ENCODE results near the gene KCNQ2. TPM values are rescaled to one million over a fixed set of nuclear protein-coding genes. Genes with fewer than 3 reads are reported as not detected.
A peak's percentile ranks its signal among the peaks of the same experiment; 100 is the strongest.

Gene KCNQ2
- total and polyA plus RNA-seq, 2 experiments from 2014 or later: 68.5 to 92.4 TPM

DNA sequence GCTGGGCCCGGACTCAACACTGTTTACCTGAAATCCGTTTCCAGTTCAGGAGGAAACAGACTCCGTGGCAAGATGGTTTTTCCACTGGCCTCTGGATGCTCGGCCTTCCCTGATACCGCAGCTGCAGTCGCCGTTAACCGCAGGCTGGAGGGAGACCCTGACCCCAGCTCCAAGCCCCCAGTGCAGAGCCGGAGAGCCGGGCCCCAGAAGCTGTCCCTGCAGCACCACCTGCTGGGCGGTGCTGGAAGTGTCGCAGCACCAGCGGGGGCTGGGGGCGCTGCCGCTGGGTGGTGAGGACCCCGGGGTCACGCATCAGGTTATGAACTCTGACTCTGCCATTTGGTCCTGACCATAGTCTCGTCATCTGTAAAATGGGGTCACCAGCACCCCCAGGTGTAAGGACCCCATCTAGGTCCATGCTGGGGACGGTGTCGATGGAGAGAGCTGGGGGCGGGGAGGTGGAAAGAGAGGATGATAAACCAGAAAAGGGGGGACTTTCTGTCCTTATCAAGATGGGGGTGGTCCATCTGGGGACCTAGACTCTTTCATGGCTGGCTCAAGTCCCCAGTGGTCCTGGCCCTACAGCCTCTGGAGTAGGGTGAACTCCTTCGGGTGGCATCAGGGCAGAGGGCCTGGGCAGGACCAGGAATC is 90.5 kb downstream of the KCNQ2 start:
- peak; percentile 69 for DNase-seq (ENCODE audit: low spot score)
- no peak for TF ChIP-seq EZH2phosphoT487 (IDR thresholded peaks at IDR 0.05; ENCODE audit: unreplicated experiment)
- TF ChIP-seq JUNB (IDR thresholded peaks at IDR 0.05; ENCODE audit: unreplicated experiment): no peak
- no peak for TF ChIP-seq CREB1 (CRISPR knock-in tag; IDR thresholded peaks at IDR 0.05; ENCODE audit: low read depth)
- TF ChIP-seq, protein P1, sequence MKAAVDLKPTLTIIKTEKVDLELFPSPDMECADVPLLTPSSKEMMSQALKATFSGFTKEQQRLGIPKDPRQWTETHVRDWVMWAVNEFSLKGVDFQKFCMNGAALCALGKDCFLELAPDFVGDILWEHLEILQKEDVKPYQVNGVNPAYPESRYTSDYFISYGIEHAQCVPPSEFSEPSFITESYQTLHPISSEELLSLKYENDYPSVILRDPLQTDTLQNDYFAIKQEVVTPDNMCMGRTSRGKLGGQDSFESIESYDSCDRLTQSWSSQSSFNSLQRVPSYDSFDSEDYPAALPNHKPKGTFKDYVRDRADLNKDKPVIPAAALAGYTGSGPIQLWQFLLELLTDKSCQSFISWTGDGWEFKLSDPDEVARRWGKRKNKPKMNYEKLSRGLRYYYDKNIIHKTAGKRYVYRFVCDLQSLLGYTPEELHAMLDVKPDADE (IDR thresholded peaks at IDR 0.05): no peak
- TF ChIP-seq EZH2 (IDR thresholded peaks at IDR 0.05; ENCODE audit: low read depth, unreplicated experiment): no peak
- no peak for TF ChIP-seq ZNF114 (CRISPR knock-in tag; IDR thresholded peaks at IDR 0.05)
- TF ChIP-seq, protein P2, sequence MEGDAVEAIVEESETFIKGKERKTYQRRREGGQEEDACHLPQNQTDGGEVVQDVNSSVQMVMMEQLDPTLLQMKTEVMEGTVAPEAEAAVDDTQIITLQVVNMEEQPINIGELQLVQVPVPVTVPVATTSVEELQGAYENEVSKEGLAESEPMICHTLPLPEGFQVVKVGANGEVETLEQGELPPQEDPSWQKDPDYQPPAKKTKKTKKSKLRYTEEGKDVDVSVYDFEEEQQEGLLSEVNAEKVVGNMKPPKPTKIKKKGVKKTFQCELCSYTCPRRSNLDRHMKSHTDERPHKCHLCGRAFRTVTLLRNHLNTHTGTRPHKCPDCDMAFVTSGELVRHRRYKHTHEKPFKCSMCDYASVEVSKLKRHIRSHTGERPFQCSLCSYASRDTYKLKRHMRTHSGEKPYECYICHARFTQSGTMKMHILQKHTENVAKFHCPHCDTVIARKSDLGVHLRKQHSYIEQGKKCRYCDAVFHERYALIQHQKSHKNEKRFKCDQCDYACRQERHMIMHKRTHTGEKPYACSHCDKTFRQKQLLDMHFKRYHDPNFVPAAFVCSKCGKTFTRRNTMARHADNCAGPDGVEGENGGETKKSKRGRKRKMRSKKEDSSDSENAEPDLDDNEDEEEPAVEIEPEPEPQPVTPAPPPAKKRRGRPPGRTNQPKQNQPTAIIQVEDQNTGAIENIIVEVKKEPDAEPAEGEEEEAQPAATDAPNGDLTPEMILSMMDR (conservative IDR thresholded peaks at IDR 0.05; ENCODE audit: low read depth in 2 of 2): peak; percentile 87 to 98
- Histone ChIP-seq H3K4me3 (no peak overlapping the region), H3K79me2 (replicated peaks; ENCODE audit: insufficient read depth) (no peaks in the 10 kb centered on the region), H3K27ac (ENCODE audit: low read depth) (no peak overlapping the region), H3F3A (replicated peaks; ENCODE audit: low read depth) (peaks cover 2% of the 10 kb centered on the region), H3K9me2 (ENCODE audit: insufficient read depth) (no peaks in the 10 kb centered on the region), H3K4me1 (ENCODE audit: insufficient read depth) (peaks cover 17% of the 10 kb centered on the region), H3K36me3 (ENCODE audit: insufficient read depth) (no peaks in the 10 kb centered on the region), H4K20me1 (replicated peaks; ENCODE audit: insufficient read depth) (no peaks in the 10 kb centered on the region), H2AFZ (no peak overlapping the region), H3K4me2 (no peak overlapping the region), H3K27me3 (ENCODE audit: insufficient read depth) (no peaks in the 10 kb centered on the region)
- peaks cover 24% of the 10 kb centered on the region for H3K9me3 Mint-ChIP-seq
- peaks cover 18% of the 10 kb centered on the region for H3K27me3 Mint-ChIP-seq (ENCODE audit: insufficient read depth, low read depth, poor library complexity)
- peak; percentile 59 for ATAC-seq
- H3K27ac Mint-ChIP-seq: no peak overlapping the region
- H3K36me3 Mint-ChIP-seq (ENCODE audit: low read depth): peaks cover 18% of the 10 kb centered on the region
- H3K4me1 Mint-ChIP-seq: peaks cover 24% of the 10 kb centered on the region
- no peak overlapping the region for H3K4me3 Mint-ChIP-seq

DNA sequence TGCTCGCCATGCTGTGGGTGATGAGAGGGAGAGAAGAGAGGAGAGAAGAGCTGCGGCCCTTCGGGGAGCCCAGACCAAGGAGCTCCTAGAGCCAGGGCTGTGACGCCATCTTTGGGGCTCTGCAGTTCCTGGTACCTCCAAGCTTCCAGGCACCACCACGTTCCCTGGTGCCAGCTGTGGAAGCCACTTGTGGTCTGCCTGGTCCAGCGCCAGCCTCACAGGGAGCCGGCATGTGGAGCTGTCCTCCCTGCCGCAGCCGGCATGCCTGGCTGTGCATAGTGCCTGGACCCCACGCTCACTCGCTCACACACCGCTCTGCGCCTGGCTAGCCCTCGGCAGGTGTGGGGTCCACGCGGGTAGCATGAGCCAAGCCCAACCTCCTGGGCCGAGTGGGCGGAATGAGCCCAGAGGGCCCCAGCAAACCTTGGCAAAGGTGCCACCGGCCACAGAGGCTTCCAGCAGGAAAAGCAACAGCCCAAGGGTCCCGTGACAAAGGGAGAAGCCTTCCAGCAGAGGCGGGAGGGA is 92.0 kb downstream of the KCNQ2 start:
- Histone ChIP-seq H2AFZ (no peak overlapping the region), H4K20me1 (replicated peaks; ENCODE audit: insufficient read depth) (no peaks in the 10 kb centered on the region), H3K4me1 (ENCODE audit: insufficient read depth) (peaks cover 18% of the 10 kb centered on the region), H3K4me2 (no peak overlapping the region), H3F3A (replicated peaks; ENCODE audit: low read depth) (no peaks in the 10 kb centered on the region), H3K9me2 (ENCODE audit: insufficient read depth) (no peaks in the 10 kb centered on the region), H3K79me2 (replicated peaks; ENCODE audit: insufficient read depth) (no peaks in the 10 kb centered on the region), H3K36me3 (ENCODE audit: insufficient read depth) (no peaks in the 10 kb centered on the region), H3K4me3 (no peak overlapping the region), H3K27ac (ENCODE audit: low read depth) (no peak overlapping the region), H3K27me3 (ENCODE audit: insufficient read depth) (no peaks in the 10 kb centered on the region)
- peaks cover 28% of the 10 kb centered on the region for H3K4me1 Mint-ChIP-seq
- no peak overlapping the region for H3K27ac Mint-ChIP-seq
- peaks cover 16% of the 10 kb centered on the region for H3K27me3 Mint-ChIP-seq (ENCODE audit: insufficient read depth, low read depth, poor library complexity)
- ATAC-seq (no peak), DNase-seq (ENCODE audit: low spot score) (no peak)
- no peak overlapping the region for H3K4me3 Mint-ChIP-seq
- H3K9me3 Mint-ChIP-seq: peaks cover 9% of the 10 kb centered on the region
- peaks cover 4% of the 10 kb centered on the region; the same call in 1 of the 3 replicates for H3K36me3 Mint-ChIP-seq (ENCODE audit: low read depth)
- TF ChIP-seq, protein P1 (IDR thresholded peaks at IDR 0.05): no peak
- TF ChIP-seq, protein P3, sequence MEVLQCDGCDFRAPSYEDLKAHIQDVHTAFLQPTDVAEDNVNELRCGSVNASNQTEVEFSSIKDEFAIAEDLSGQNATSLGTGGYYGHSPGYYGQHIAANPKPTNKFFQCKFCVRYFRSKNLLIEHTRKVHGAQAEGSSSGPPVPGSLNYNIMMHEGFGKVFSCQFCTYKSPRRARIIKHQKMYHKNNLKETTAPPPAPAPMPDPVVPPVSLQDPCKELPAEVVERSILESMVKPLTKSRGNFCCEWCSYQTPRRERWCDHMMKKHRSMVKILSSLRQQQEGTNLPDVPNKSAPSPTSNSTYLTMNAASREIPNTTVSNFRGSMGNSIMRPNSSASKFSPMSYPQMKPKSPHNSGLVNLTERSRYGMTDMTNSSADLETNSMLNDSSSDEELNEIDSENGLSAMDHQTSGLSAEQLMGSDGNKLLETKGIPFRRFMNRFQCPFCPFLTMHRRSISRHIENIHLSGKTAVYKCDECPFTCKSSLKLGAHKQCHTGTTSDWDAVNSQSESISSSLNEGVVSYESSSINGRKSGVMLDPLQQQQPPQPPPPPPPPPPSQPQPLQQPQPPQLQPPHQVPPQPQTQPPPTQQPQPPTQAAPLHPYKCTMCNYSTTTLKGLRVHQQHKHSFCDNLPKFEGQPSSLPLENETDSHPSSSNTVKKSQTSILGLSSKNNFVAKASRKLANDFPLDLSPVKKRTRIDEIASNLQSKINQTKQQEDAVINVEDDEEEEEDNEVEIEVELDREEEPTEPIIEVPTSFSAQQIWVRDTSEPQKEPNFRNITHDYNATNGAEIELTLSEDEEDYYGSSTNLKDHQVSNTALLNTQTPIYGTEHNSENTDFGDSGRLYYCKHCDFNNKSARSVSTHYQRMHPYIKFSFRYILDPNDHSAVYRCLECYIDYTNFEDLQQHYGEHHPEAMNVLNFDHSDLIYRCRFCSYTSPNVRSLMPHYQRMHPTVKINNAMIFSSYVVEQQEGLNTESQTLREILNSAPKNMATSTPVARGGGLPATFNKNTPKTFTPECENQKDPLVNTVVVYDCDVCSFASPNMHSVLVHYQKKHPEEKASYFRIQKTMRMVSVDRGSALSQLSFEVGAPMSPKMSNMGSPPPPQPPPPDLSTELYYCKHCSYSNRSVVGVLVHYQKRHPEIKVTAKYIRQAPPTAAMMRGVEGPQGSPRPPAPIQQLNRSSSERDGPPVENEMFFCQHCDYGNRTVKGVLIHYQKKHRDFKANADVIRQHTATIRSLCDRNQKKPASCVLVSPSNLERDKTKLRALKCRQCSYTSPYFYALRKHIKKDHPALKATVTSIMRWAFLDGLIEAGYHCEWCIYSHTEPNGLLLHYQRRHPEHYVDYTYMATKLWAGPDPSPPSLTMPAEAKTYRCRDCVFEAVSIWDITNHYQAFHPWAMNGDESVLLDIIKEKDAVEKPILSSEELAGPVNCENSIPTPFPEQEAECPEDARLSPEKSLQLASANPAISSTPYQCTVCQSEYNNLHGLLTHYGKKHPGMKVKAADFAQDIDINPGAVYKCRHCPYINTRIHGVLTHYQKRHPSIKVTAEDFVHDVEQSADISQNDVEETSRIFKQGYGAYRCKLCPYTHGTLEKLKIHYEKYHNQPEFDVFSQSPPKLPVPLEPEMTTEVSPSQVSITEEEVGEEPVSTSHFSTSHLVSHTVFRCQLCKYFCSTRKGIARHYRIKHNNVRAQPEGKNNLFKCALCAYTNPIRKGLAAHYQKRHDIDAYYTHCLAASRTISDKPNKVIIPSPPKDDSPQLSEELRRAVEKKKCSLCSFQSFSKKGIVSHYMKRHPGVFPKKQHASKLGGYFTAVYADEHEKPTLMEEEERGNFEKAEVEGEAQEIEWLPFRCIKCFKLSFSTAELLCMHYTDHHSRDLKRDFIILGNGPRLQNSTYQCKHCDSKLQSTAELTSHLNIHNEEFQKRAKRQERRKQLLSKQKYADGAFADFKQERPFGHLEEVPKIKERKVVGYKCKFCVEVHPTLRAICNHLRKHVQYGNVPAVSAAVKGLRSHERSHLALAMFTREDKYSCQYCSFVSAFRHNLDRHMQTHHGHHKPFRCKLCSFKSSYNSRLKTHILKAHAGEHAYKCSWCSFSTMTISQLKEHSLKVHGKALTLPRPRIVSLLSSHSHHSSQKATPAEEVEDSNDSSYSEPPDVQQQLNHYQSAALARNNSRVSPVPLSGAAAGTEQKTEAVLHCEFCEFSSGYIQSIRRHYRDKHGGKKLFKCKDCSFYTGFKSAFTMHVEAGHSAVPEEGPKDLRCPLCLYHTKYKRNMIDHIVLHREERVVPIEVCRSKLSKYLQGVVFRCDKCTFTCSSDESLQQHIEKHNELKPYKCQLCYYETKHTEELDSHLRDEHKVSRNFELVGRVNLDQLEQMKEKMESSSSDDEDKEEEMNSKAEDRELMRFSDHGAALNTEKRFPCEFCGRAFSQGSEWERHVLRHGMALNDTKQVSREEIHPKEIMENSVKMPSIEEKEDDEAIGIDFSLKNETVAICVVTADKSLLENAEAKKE (CRISPR knock-in tag; IDR thresholded peaks at IDR 0.05): no peak
- TF ChIP-seq POLR2AphosphoS5 (IDR thresholded peaks at IDR 0.05; ENCODE audit: low read depth): no peak
- TF ChIP-seq JUNB (IDR thresholded peaks at IDR 0.05; ENCODE audit: unreplicated experiment): no peak
- no peak for TF ChIP-seq CREB1 (CRISPR knock-in tag; IDR thresholded peaks at IDR 0.05; ENCODE audit: low read depth)
- no peak for TF ChIP-seq NANOG (IDR thresholded peaks at IDR 0.05; ENCODE audit: borderline replicate concordance)
- no peak for TF ChIP-seq EZH2phosphoT487 (IDR thresholded peaks at IDR 0.05; ENCODE audit: unreplicated experiment)

All from GM23338 (cell line).